Smooth muscle cell of the coronary artery (primary cell): ENCODE measurements around the gene MCOLN1. TPM values are rescaled to one million over a fixed set of nuclear protein-coding genes. Genes with fewer than 3 reads are reported as not detected.

Source experiments
- total RNA-seq: library from RNA; depleted of rRNA; stranded (reverse); fragments of >200 nt; gene quantifications from 2 replicates; pipeline ENCODE4 v1.2.3, GENCODE V29; 2014; ENCODE audit warnings: low replicate concordance

Gene MCOLN1
- total RNA-seq = 4.5 and 15.9 TPM in 2 replicates

DNA sequence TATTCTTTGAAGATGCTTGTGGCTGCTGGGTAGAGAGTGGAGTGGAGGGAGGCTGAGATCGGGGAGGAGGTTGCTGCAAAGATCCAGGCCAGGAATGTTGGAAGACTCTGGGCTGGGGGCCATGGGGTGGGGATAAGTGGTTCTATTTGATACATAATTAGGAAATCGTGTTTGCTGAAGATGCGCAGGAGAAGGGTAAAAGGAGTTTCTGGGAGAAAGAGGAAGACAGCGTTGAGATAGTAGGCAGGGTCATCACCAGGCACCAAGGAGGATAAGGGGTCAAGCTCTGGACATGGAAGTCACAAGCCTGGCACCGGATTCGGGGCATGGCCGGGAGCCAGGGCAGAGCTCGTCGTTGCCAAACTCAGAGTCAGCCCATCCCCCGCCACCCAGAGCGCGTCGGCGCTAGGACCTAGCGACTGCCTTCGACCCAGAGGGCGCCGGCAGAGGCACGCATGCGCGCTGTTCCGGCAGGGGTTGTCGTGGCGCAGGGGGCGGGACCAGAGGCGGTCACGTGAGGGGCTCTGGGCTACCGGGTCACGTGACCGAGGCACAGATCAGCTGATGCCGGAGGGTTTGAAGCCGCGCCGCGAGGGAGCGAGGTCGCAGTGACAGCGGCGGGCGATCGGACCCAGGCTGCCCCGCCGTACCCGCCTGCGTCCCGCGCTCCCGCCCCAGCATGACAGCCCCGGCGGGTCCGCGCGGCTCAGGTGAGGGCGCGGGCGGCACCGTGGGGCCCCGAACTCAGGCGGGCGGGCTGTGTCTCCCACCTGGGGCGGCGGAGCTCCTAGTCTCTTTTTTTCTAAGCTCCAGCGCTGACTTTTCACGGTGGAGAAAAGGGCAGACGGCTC, at the start of gene MCOLN1:
MCOLN1 (plus strand) TSS at position 553 of the 851 bp plus-strand sequence; CDS start at position 680, 127 bp downstream.

DNA sequence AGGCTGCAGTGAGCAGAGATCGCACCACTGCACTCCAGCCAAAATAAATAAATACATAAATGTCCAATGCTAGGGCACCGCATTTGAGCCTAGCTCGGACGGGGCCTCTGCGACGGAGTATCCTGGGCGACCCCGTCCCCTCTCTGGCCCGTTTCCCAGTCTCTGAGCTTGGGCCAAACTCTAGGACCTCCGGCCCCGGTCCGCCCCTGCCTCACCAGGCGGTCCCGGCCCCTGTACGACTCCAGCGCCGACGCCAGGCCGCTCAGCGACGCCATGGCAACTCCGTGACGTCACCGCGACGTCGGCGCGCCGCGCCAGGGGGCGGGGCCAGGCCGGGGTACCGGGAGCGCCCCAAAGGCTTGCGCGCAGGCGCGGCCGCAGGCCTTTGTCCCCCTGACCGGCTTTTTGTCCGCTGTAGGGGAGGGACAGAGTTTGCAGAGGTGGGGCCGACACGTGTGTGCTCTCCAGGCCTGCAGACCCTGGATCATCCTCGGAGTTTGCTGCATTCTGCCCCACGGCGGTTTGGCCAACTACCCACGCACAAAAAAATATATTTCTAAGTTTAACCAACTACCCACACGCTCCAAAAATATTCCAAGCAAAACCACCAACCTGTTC, 33.6 kb upstream of the MCOLN1 start, which contains the start of gene PEX11G:
PEX11G (minus strand) TSS at position 300 of the 618 bp plus-strand sequence; CDS start at position 275, 25 bp downstream.

DNA sequence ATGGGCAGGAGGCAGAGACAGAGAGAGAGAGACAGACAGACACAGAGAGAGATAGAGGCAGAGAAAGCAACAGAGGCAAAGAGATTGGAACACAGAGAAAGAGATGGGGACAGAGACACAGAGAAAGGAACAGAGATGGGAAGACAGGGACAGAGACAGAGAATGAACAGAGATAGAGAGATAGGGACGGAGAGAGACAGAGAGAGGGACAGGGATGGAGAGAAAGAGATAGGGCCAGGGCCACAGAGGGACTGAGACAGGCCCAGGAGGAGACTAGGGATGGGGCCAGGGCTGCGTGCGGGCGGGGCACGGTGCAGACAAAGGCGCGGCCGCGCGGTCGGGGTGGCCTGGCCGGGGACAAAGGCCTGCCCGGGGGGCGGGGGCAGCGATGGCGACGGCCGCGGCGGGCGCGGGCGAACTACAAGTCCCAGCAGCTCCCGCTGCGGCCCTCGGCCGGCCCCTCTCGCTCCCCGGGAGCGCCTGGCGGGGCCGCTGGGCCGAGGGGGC, 6.7 kb upstream of the MCOLN1 start, which contains the start of gene ZNF358:
ZNF358 (plus strand) TSS at position 459 of the 507 bp plus-strand sequence. CDS start 3,140 bp downstream, outside the sequence.

DNA sequence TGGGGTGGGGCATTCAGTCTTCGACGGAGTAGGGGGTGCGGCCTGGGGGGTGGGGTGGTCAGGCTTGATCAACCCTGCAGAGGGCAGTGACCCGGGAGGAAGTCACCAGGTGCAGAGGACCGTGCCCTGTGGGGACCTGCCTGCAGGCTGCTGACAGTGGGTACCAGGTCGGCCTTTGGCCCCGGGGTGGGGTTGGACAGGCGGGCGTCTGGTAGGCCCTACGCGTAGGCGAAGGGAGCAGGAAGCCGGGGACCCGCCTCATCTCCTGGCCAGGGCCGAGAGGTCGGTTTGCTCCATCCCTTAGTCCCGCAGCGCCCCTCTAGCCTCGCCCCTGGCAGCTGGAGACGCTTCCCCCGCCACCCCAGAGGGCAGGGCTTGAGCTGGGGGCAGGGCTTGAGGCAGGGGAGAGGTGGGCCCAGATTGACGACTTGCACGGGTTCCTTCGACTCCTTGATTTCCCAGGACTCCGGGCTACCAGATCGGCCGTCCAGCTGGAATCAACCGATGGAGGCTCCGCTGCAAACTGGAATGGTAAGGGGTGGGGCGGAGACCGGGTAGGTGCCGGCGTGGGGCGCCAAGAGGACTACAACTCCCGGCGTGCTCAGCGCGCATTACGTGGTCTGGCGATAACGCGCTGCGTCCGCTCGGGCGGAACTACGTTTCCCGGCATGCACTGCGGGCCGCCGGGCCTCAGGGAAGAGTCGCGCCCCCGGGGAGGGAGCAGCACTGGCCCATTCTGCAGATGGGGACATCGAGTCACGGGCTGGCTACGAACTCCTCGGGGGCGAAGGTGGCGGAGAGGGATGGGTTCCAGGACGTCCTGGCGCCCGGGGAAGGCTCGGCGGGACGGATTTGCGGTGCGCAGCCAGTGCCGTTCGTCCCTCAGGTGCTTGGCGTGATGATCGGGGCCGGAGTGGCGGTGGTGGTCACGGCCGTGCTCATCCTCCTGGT, 12.9 kb downstream of the MCOLN1 start, which contains the start of gene PNPLA6:
PNPLA6 (plus strand) TSS at position 671 of the 951 bp plus-strand sequence; CDS start at position 743, 72 bp downstream.

Other genes starting within 250 kb of the MCOLN1 start
- gene INSR, start 228.2 kb upstream of the MCOLN1 start, total RNA-seq = 19.9 and 72.5 TPM in 2 replicates
- 20.4 and 24.7 TPM in 2 replicates for gene ARHGEF18, start 173.7 kb upstream of the MCOLN1 start, total RNA-seq
- gene PEX11G, start 33.6 kb upstream of the MCOLN1 start, total RNA-seq = 1.5 and 2.9 TPM in 2 replicates
- 3.9 and 10.6 TPM in 2 replicates for gene ZNF358, start 6.5 kb upstream of the MCOLN1 start, total RNA-seq
- gene PNPLA6, start 13.1 kb downstream of the MCOLN1 start, total RNA-seq = 51.8 and 111 TPM in 2 replicates
- gene CAMSAP3, start 73.2 kb downstream of the MCOLN1 start, total RNA-seq = under 0.01 TPM in 1 of 2 replicates, not detected in the other
- 23.5 and 24.5 TPM in 2 replicates for gene XAB2, start 106.9 kb downstream of the MCOLN1 start, total RNA-seq
- gene PET100, start 107.2 kb downstream of the MCOLN1 start, total RNA-seq = 35.3 and 48.3 TPM in 2 replicates
- gene PCP2, start 111.1 kb downstream of the MCOLN1 start, total RNA-seq = not detected in 2 replicates
- gene STXBP2, start 114.5 kb downstream of the MCOLN1 start, total RNA-seq = 17.8 and 37.1 TPM in 2 replicates
- gene RETN, start 146.4 kb downstream of the MCOLN1 start, total RNA-seq = not detected in 2 replicates
- not detected in 2 replicates for gene MCEMP1, start 154.5 kb downstream of the MCOLN1 start, total RNA-seq
- gene TRAPPC5, start 158.2 kb downstream of the MCOLN1 start, total RNA-seq = 164 and 360 TPM in 2 replicates
- not detected in 2 replicates for gene FCER2, start 179.5 kb downstream of the MCOLN1 start, total RNA-seq
- not detected in 2 replicates for gene CLEC4G, start 209.5 kb downstream of the MCOLN1 start, total RNA-seq
- not detected in 2 replicates for gene CD209, start 224.9 kb downstream of the MCOLN1 start, total RNA-seq
- not detected in 2 replicates for gene CLEC4M, start 240.6 kb downstream of the MCOLN1 start, total RNA-seq